PC-9 (cell line): ENCODE data around the gene CPA5. TPM values are rescaled to one million over a fixed set of nuclear protein-coding genes. Genes with fewer than 3 reads are reported as not detected.

Experiments
- BruUV-seq: library from RNA; stranded (reverse); fragments of 400-500 nt; replicated peaks from 2 replicates; lab custom pipeline; 2021; lab: Mats Ljungman, UMichigan
- CTCF ChIA-PET: fragments of 300-600 bp; sonication (Branson Sonifier 250); formaldehyde crosslinking; loops from one replicate; lab custom pipeline; 2022; ENCODE audit warnings: antibody characterized with exemption; lab: Charles Lee
- POLR2A ChIA-PET: fragments of 300-600 bp; sonication (Branson Sonifier 250); formaldehyde crosslinking; loops from one replicate; lab custom pipeline; 2022; ENCODE audit warnings: antibody characterized with exemption; ENCODE audit not compliant: unreplicated experiment; lab: Charles Lee
- DNase-seq, 2 experiments: peaks; one replicate each; pipeline versions ENCODE4 v3.0.0 to v3.0.0-alpha.2; 2015 to 2022; ENCODE audit warnings: mixed read lengths in 1 of 2
- H2AFZ ChIP-seq: fragments of 200-600 bp; sonication (generic); 2 replicates; pipeline ENCODE4 v1.8.1; 2017; ENCODE audit warnings: antibody characterized with exemption
- H3F3A ChIP-seq: fragments of 200-600 bp; sonication (generic); 2 replicates; pipeline ENCODE4 v1.8.1; 2017; ENCODE audit warnings: antibody characterized with exemption, mild to moderate bottlenecking, low read depth; ENCODE audit not compliant: insufficient read depth
- H3K27ac ChIP-seq: fragments of 200-600 bp; sonication (generic); 2 replicates; pipeline ENCODE4 v1.6.1; 2016; ENCODE audit warnings: mixed run types
- H3K27me3 ChIP-seq: fragments of 200-600 bp; sonication (generic); 2 replicates; pipeline ENCODE4 v1.6.1; 2016; ENCODE audit warnings: low read depth, mixed run types; ENCODE audit not compliant: insufficient read depth
- H3K36me3 ChIP-seq: fragments of 200-600 bp; sonication (generic); 2 replicates; pipeline ENCODE4 v1.6.1; 2016; ENCODE audit warnings: low read depth, mixed run types
- H3K4me1 ChIP-seq: fragments of 200-600 bp; sonication (generic); replicated peaks from 2 replicates; pipeline ENCODE4 v1.6.1; 2016; ENCODE audit warnings: mixed run types; ENCODE audit not compliant: insufficient read depth
- H3K4me2 ChIP-seq: fragments of 200-600 bp; sonication (generic); 2 replicates; pipeline ENCODE4 v1.6.1; 2017; ENCODE audit warnings: mixed run types
- H3K4me3 ChIP-seq: fragments of 200-600 bp; sonication (generic); 2 replicates; pipeline ENCODE4 v1.6.1; 2016; ENCODE audit warnings: mixed run types
- H3K79me2 ChIP-seq: fragments of 200-600 bp; sonication (generic); 2 replicates; pipeline ENCODE4 v1.6.1; 2017; ENCODE audit warnings: low read depth, mixed run types
- H3K9me2 ChIP-seq: fragments of 200-600 bp; sonication (generic); 2 replicates; pipeline ENCODE4 v1.8.1; 2017; ENCODE audit warnings: mild to moderate bottlenecking; ENCODE audit not compliant: insufficient read depth
- H3K9me3 ChIP-seq: fragments of 200-600 bp; sonication (generic); 2 replicates; pipeline ENCODE4 v1.8.1; 2016; ENCODE audit warnings: low read depth; ENCODE audit not compliant: insufficient read depth
- H4K20me1 ChIP-seq: fragments of 200-600 bp; sonication (generic); 2 replicates; pipeline ENCODE4 v1.8.1; 2017; ENCODE audit not compliant: insufficient read depth
- CTCF ChIP-seq: fragments of 200-600 bp; sonication (generic); conservative IDR thresholded peaks from 2 replicates; pipeline ENCODE4 v1.6.1; 2017; ENCODE audit warnings: mixed run types, antibody characterized with exemption, mild to moderate bottlenecking, moderate library complexity
- EZH2 ChIP-seq: fragments of 200-600 bp; sonication (generic); IDR thresholded peaks from 2 replicates; pipeline ENCODE4 v1.8.0; 2017; ENCODE audit warnings: antibody characterized with exemption, low read depth
- intact Hi-C: fragments of 100-400 bp; cut with micrococcal nuclease; formaldehyde crosslinking; loops from one replicate; pipeline ENCODE4 v1.10.0; 2022; ENCODE audit not compliant: unreplicated experiment
- total RNA-seq: library from RNA; stranded (reverse); gene quantifications from 2 replicates; pipeline ENCODE4 v1.2.3, GENCODE V29; 2021

CPA5 gene
- total RNA-seq, 1 experiment from 2014 or later, result not detected

DNA sequence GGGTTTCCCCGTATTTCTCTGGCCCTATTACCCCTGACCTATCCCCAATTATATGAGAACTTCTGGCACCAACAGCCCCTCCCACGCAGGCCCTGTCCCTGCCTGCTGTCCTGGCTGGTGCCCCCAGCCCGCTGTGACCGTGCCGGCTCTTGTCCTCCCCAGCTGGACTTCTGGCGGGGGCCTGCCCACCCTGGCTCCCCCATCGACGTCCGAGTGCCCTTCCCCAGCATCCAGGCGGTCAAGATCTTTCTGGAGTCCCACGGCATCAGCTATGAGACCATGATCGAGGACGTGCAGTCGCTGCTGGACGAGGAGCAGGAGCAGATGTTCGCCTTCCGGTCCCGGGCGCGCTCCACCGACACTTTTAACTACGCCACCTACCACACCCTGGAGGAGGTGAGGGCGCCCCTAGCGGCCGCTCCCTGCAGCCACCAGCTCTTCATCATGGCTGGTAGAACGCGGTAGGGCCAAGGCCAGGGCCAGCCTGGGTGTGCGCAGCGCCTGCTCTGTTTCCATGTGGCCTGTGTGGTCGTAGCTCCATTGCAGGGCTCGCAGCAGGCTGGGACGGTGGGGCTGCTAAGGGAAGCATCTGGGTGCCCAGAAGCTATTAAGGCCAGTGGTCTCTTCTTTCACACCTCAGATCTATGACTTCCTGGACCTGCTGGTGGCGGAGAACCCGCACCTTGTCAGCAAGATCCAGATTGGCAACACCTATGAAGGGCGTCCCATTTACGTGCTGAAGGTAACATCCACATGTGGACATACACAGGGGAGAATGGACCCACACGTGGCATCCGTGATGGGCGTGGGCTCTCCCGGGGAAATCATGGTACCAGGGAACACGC is 37.1 kb downstream of the CPA5 start:
- TF ChIP-seq CTCF (no peak), EZH2 (no peak)
- intact Hi-C loops, result no loop called here
- CTCF ChIA-PET, result no interaction called here

DNA sequence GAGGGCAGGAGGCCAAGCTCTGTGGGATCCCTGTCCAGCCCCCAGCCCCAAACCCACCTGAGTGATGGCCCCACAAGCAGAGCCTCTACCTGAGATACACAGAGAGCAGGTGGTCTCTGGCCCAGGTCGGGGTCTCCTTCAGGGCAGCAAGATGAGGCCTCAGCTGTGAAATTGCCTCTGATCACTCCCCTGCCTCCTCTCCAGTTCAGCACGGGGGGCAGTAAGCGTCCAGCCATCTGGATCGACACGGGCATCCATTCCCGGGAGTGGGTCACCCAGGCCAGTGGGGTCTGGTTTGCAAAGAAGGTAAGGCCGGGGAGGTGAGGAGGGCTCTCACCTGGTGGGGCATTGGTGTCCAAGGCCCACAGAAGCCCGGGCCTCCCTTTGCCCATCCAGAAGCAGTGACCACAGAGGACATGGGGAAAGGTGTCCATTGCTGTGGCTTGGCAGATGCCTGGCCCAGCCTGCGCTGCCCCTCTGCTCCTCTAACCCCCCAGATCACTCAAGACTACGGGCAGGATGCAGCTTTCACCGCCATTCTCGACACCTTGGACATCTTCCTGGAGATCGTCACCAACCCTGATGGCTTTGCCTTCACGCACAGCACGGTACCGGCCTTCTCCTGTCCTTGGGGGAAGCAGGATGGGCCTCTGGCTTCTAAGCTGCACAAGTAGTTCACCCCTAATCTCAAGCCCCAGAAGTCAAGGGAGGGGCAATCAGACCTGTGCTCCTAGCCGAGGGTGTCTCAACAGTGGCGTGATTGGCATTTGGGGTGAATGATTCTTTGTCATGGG is 38.8 kb downstream of the CPA5 start:
- Histone ChIP-seq H3K4me1 (no peaks in the 10 kb centered on the region), H2AFZ (no peak overlapping the region), H3K4me2 (no peak overlapping the region), H4K20me1 (no peaks in the 10 kb centered on the region), H3K9me2 (no peaks in the 10 kb centered on the region), H3F3A (no peaks in the 10 kb centered on the region), H3K36me3 (no peaks in the 10 kb centered on the region), H3K79me2 (no peaks in the 10 kb centered on the region), H3K27me3 (no peaks in the 10 kb centered on the region), H3K4me3 (no peak overlapping the region), H3K27ac (no peak overlapping the region), H3K9me3 (no peaks in the 10 kb centered on the region)
- ChIA-PET CTCF (no interaction called here), POLR2A (no interaction called here)
- DNase-seq, result no peak
- BruUV-seq, result no TSS peak
- TF ChIP-seq EZH2 (no peak), CTCF (no peak)
- intact Hi-C loops, result no loop called here

More for the DNA sequence above, 37.1 kb downstream of the CPA5 start:
- H2AFZ ChIP-seq, result no peak overlapping the region
- H3F3A ChIP-seq, result no peaks in the 10 kb centered on the region
- H3K79me2 ChIP-seq, result no peaks in the 10 kb centered on the region
- no peak for DNase-seq
- no peak overlapping the region for H3K27ac ChIP-seq
- H3K9me3 ChIP-seq, result no peaks in the 10 kb centered on the region
- H3K4me2 ChIP-seq, result no peak overlapping the region
- H3K27me3 ChIP-seq, result no peaks in the 10 kb centered on the region
- POLR2A ChIA-PET, result no interaction called here
- H4K20me1 ChIP-seq, result no peaks in the 10 kb centered on the region
- no peaks in the 10 kb centered on the region for H3K4me1 ChIP-seq
- no peak overlapping the region for H3K4me3 ChIP-seq
- no peaks in the 10 kb centered on the region for H3K9me2 ChIP-seq
- H3K36me3 ChIP-seq, result no peaks in the 10 kb centered on the region
- no TSS peak for BruUV-seq

- Histone ChIP-seq H3K36me3 (no peaks in the 10 kb centered on the region), H3F3A (no peaks in the 10 kb centered on the region), H3K4me1 (no peaks in the 10 kb centered on the region), H3K9me2 (no peaks in the 10 kb centered on the region), H2AFZ (no peak overlapping the region), H3K4me3 (no peak overlapping the region), H3K27ac (no peak overlapping the region), H4K20me1 (no peaks in the 10 kb centered on the region), H3K4me2 (no peak overlapping the region), H3K27me3 (no peaks in the 10 kb centered on the region), H3K79me2 (no peaks in the 10 kb centered on the region), H3K9me3 (no peaks in the 10 kb centered on the region)
- POLR2A ChIA-PET, result no interaction called here
- TF ChIP-seq EZH2 (no peak), CTCF (no peak)
- CTCF ChIA-PET, result no interaction called here
- no TSS peak for BruUV-seq
- intact Hi-C loops, result no loop called here
- DNase-seq, result no peak
These were observed 39.8 kb downstream of the CPA5 start for GRCh38 chr7:130384371-130384801.
